Neural cell (in vitro differentiated cells): Measurements from ENCODE around the gene CAPN5. TPM values are rescaled to one million over a fixed set of nuclear protein-coding genes. Genes with fewer than 3 reads are reported as not detected.

Source experiments
- H2AFZ ChIP-seq: fragments of 200-600, 300-800 bp; sonication (generic), shearing (Covaris generic); 2 replicates; pipeline ENCODE4 v1.6.0; 2014; ENCODE audit warnings: low read depth, mild to moderate bottlenecking, antibody characterized with exemption, low read length, moderate library complexity
- H3F3A ChIP-seq: fragments of 200-600 bp; shearing (Covaris generic); 2 replicates; pipeline ENCODE4 v1.6.1; 2016; ENCODE audit warnings: mild to moderate bottlenecking, moderate library complexity, mixed read lengths, antibody characterized with exemption, low read length; ENCODE audit not compliant: insufficient read depth, poor library complexity, severe bottlenecking
- H3K27ac ChIP-seq: fragments of 200-600, 300-800 bp; sonication (generic), shearing (Covaris generic); 2 replicates; pipeline ENCODE4 v1.5.1; 2014; ENCODE audit warnings: mild to moderate bottlenecking, low read length, moderate library complexity
- H3K27me3 ChIP-seq: fragments of 300-800, 200-600 bp; sonication (generic), shearing (Covaris generic); 2 replicates; pipeline ENCODE4 v1.6.0; 2014; ENCODE audit warnings: mild to moderate bottlenecking, low read depth, low read length, moderate library complexity; ENCODE audit not compliant: insufficient read depth
- H3K36me3 ChIP-seq: fragments of 300-800, 200-600 bp; sonication (generic), shearing (Covaris generic); 2 replicates; pipeline ENCODE4 v1.5.1; 2014; ENCODE audit warnings: mild to moderate bottlenecking, antibody characterized with exemption, low read length, moderate library complexity; ENCODE audit not compliant: insufficient read depth
- H3K4me2 ChIP-seq: fragments of 300-800, 200-600 bp; sonication (generic), shearing (Covaris generic); 2 replicates; pipeline ENCODE4 v1.6.0; 2014; ENCODE audit warnings: mild to moderate bottlenecking, low read length
- H3K4me3 ChIP-seq: fragments of 300-800, 200-600 bp; sonication (generic), shearing (Covaris generic); 2 replicates; pipeline ENCODE4 v1.5.1; 2014; ENCODE audit warnings: mild to moderate bottlenecking, low read length, moderate library complexity
- H3K79me2 ChIP-seq: fragments of 200-600 bp; shearing (Covaris generic); replicated peaks from 2 replicates; pipeline ENCODE4 v1.6.0; 2014; ENCODE audit warnings: mild to moderate bottlenecking, low read length, moderate library complexity; ENCODE audit not compliant: insufficient read depth
- H3K9ac ChIP-seq: fragments of 300-800, 200-600 bp; sonication (generic), shearing (Covaris generic); 2 replicates; pipeline ENCODE4 v1.6.1; 2016; ENCODE audit warnings: mild to moderate bottlenecking, low read length, mixed read lengths
- H3K9me2 ChIP-seq: fragments of 200-600 bp; shearing (Covaris generic); 2 replicates; pipeline ENCODE4 v1.6.1; 2016; ENCODE audit warnings: mild to moderate bottlenecking, low read length, mixed read lengths; ENCODE audit not compliant: insufficient read depth
- H3K9me3 ChIP-seq: fragments of 200-600, 300-800 bp; sonication (generic), shearing (Covaris generic); 2 replicates; pipeline ENCODE4 v1.6.1; 2016; ENCODE audit warnings: mild to moderate bottlenecking, mixed run types, low read length, moderate library complexity, mixed read lengths
- H4K20me1 ChIP-seq: fragments of 200-600 bp; shearing (Covaris generic); 2 replicates; pipeline ENCODE4 v1.6.1; 2016; ENCODE audit warnings: mild to moderate bottlenecking, mixed run types; ENCODE audit not compliant: insufficient read depth
- CTCF ChIP-seq: fragments of 450-650 bp; IDR thresholded peaks from 2 replicates; pipeline ENCODE4 v1.5.1; 2014; ENCODE audit warnings: antibody characterized with exemption, mild to moderate bottlenecking, moderate library complexity; ENCODE audit not compliant: poor library complexity, severe bottlenecking
- EP300 ChIP-seq: fragments of 450-650 bp; conservative IDR thresholded peaks from 2 replicates; pipeline ENCODE4 v1.6.1; 2014; ENCODE audit warnings: antibody characterized with exemption, mild to moderate bottlenecking, moderate library complexity; ENCODE audit not compliant: poor library complexity, severe bottlenecking
- EZH2 ChIP-seq: fragments of 200-600, 300-800 bp; shearing (Covaris generic), sonication (generic); IDR thresholded peaks from 2 replicates; pipeline ENCODE4 v1.6.1; 2014; ENCODE audit warnings: antibody characterized with exemption, low read length, borderline replicate concordance, mild to moderate bottlenecking; ENCODE audit not compliant: insufficient read depth, poor library complexity, severe bottlenecking
- MXI1 ChIP-seq: fragments of 450-650 bp; conservative IDR thresholded peaks from 2 replicates; pipeline ENCODE4 v1.6.1; 2014; ENCODE audit warnings: antibody characterized with exemption, mild to moderate bottlenecking; ENCODE audit not compliant: poor library complexity, severe bottlenecking
- POLR2AphosphoS5 ChIP-seq: IDR thresholded peaks from 2 replicates; pipeline ENCODE4 v1.6.1; 2012
- RAD21 ChIP-seq: fragments of 450-650 bp; conservative IDR thresholded peaks from 2 replicates; pipeline ENCODE4 v1.6.1; 2014; ENCODE audit warnings: antibody characterized with exemption, mild to moderate bottlenecking, moderate library complexity
- REST ChIP-seq: IDR thresholded peaks from 2 replicates; pipeline ENCODE4 v1.6.1; 2012; ENCODE audit warnings: borderline replicate concordance
- SMC3 ChIP-seq: fragments of 450-650 bp; conservative IDR thresholded peaks from 2 replicates; pipeline ENCODE4 v1.6.1; 2014; ENCODE audit warnings: antibody characterized with exemption, mild to moderate bottlenecking, moderate library complexity; ENCODE audit not compliant: poor library complexity
- TAF1 ChIP-seq: IDR thresholded peaks from 2 replicates; pipeline ENCODE4 v1.6.1; 2012; ENCODE audit warnings: low read depth
- polyA plus RNA-seq: library from polyadenylated mRNA; depleted of rRNA; stranded (reverse); fragments of >200 nt; gene quantifications from 2 replicates; pipeline ENCODE4 v1.2.3, GENCODE V29; 2014

CAPN5 gene
- polyA plus RNA-seq, 1 donor from 2014 or later = 20.5 TPM

GRCh38 chr11:77079666-77080065 is 12.9 kb downstream of the CAPN5 start:
- Histone ChIP-seq H3K9me3 (peaks cover 7% of the 10 kb centered on the region), H3K27ac (no peak overlapping the region)

GRCh38 chr11:77080643-77081210 is 14.0 kb downstream of the CAPN5 start:
- Histone ChIP-seq H3K9me2 (no peaks in the 10 kb centered on the region), H3F3A (no peaks in the 10 kb centered on the region), H3K79me2 (no peaks in the 10 kb centered on the region), H3K27ac (no peak overlapping the region), H3K9ac (no peak overlapping the region), H2AFZ (no peak overlapping the region), H3K4me2 (no peak overlapping the region), H3K9me3 (peaks cover 7% of the 10 kb centered on the region), H4K20me1 (no peaks in the 10 kb centered on the region), H3K27me3 (no peaks in the 10 kb centered on the region), H3K36me3 (no peaks in the 10 kb centered on the region), H3K4me3 (no peak overlapping the region)
- TF ChIP-seq MXI1 = no peak
- TF ChIP-seq POLR2AphosphoS5 = no peak
- no peak for TF ChIP-seq RAD21
- no peak for TF ChIP-seq TAF1

More at GRCh38 chr11:77079666-77080065, 12.9 kb downstream of the CAPN5 start:
- no peaks in the 10 kb centered on the region for H3K79me2 ChIP-seq
- no peak overlapping the region for H3K9ac ChIP-seq
- H3K9me2 ChIP-seq = no peaks in the 10 kb centered on the region
- no peak overlapping the region for H3K4me2 ChIP-seq
- TF ChIP-seq REST (no peak), RAD21 (no peak), MXI1 (no peak), POLR2AphosphoS5 (no peak), SMC3 (no peak), TAF1 (no peak), CTCF (no peak), EZH2 (no peak)
- no peak overlapping the region for H2AFZ ChIP-seq
- no peaks in the 10 kb centered on the region for H3F3A ChIP-seq
- no peaks in the 10 kb centered on the region for H3K27me3 ChIP-seq
- no peaks in the 10 kb centered on the region for H3K36me3 ChIP-seq
- no peak overlapping the region for H3K4me3 ChIP-seq
- no peaks in the 10 kb centered on the region for H4K20me1 ChIP-seq

- no peak overlapping the region for H2AFZ ChIP-seq
- TF ChIP-seq TAF1 (no peak), EP300 (no peak), POLR2AphosphoS5 (no peak), REST (no peak), MXI1 (no peak), SMC3 (no peak), CTCF (no peak)
- no peaks in the 10 kb centered on the region for H3F3A ChIP-seq
- no peaks in the 10 kb centered on the region for H3K9me2 ChIP-seq
- no peaks in the 10 kb centered on the region for H3K27me3 ChIP-seq
- no peaks in the 10 kb centered on the region for H3K79me2 ChIP-seq
- no peaks in the 10 kb centered on the region for H4K20me1 ChIP-seq
- H3K9ac ChIP-seq = no peak overlapping the region
- H3K36me3 ChIP-seq = no peaks in the 10 kb centered on the region
- H3K4me3 ChIP-seq = no peak overlapping the region
- no peak overlapping the region for H3K4me2 ChIP-seq
- H3K27ac ChIP-seq = no peak overlapping the region
- peaks cover 7% of the 10 kb centered on the region for H3K9me3 ChIP-seq
Observed at GRCh38 chr11:77081381-77081851, 14.6 kb downstream of the CAPN5 start.
